ENCODE results near the gene GDE1.

The GDE1 gene

DNA sequence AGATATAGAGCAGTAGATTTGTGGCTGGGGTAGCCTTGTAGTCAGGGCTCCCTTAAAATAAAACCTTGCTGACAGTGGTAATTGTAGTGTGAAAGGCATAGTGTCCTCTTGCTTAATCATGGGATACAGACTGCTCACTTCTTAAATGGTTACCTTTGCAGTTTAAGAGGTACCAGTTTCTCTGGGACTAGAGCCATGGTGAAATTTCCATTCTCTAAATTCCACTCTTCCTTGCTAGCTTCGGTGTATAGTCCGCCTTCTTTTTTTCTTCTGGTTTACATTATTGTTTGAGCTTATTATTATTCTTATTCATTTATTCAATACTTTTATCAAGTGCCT, 3.5 kb upstream of the GDE1 start:
- peak overlapping the region; percentile 71 to 96 for H3K4me3 ChIP-seq (ENCODE audit: low read depth in 1 of 2, low read length in 1 of 2)
- TF ChIP-seq, protein P1, sequence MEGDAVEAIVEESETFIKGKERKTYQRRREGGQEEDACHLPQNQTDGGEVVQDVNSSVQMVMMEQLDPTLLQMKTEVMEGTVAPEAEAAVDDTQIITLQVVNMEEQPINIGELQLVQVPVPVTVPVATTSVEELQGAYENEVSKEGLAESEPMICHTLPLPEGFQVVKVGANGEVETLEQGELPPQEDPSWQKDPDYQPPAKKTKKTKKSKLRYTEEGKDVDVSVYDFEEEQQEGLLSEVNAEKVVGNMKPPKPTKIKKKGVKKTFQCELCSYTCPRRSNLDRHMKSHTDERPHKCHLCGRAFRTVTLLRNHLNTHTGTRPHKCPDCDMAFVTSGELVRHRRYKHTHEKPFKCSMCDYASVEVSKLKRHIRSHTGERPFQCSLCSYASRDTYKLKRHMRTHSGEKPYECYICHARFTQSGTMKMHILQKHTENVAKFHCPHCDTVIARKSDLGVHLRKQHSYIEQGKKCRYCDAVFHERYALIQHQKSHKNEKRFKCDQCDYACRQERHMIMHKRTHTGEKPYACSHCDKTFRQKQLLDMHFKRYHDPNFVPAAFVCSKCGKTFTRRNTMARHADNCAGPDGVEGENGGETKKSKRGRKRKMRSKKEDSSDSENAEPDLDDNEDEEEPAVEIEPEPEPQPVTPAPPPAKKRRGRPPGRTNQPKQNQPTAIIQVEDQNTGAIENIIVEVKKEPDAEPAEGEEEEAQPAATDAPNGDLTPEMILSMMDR (IDR thresholded peaks at IDR 0.05): no peak
- peaks cover 32 to 48% of the 10 kb centered on the region in 2 experiments for H3K4me1 ChIP-seq (ENCODE audit: control insufficient read depth in 1 of 2, insufficient read depth in 1 of 2, low read depth in 1 of 2, low read length in 1 of 2)
- H3K27me3 ChIP-seq: no peaks in the 10 kb centered on the region
- peaks cover 5% of the 10 kb centered on the region for H3K36me3 ChIP-seq
- H3K9me3 ChIP-seq: no peaks in the 10 kb centered on the region
- peak overlapping the region; percentile 62 for H3K27ac ChIP-seq

DNA sequence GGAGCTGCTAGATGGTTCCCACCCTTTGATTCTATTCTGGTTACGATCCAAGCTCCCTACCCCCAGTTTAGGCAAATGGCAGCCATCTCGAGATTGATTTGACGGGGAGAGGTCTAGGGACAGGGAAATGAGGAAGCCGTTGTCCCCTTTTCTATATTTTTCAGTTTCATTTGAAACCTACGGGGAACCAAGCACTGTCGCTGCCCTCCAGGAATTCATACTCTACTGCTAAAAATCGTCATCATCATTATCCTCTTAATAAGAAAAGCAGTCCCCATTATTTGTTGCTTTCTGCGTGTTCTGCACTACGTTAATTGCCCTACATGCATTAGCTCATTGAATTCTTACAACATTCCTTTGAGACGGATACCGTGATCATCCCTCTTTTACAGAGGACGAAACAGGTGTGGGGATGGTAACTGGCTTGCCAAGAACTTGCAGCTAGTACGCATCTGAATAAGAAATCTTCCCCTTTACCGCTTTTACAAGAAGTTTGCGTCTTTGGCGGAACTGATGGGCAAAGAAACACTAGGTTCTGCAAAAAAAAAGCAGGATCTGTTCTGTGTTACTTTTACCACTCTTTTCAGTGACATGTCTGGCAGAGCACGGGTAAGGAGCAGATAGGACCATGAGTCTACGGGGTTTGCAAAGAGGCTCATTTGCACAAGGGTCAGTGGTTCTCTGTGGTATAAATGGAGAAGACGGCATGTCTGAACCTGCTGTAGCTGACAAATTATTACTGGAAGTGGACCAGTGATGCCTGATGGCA, 2.9 kb upstream of the GDE1 start:
- no peaks in the 10 kb centered on the region for H3K27me3 ChIP-seq
- H3K36me3 ChIP-seq: peaks cover 7% of the 10 kb centered on the region
- H3K9me3 ChIP-seq: no peaks in the 10 kb centered on the region
- H3K27ac ChIP-seq: peak overlapping the region; percentile 62
- H3K4me3 ChIP-seq (ENCODE audit: low read depth in 1 of 2, low read length in 1 of 2): peak overlapping the region; percentile 71 to 96
- TF ChIP-seq, protein P1 (IDR thresholded peaks at IDR 0.05): no peak
- H3K4me1 ChIP-seq (ENCODE audit: control insufficient read depth in 1 of 2, insufficient read depth in 1 of 2, low read depth in 1 of 2, low read length in 1 of 2): peaks cover 37 to 54% of the 10 kb centered on the region in 2 experiments

DNA sequence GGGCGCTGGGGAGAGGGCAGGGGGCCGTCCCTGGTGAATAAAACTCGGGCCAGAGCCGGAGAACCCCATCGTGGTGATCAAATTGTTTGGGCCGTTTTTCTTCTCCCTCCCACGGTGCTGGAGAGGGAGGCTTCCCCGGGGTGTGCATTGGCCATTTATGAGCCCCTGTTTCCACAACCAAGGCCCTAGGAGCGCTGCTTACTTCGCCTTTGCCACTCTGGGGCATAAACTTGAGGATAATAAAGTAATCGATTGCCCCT, 2.4 kb upstream of the GDE1 start:
- H3K36me3 ChIP-seq: peaks cover 10% of the 10 kb centered on the region
- peaks cover 43 to 59% of the 10 kb centered on the region in 2 experiments for H3K4me1 ChIP-seq (ENCODE audit: control insufficient read depth in 1 of 2, insufficient read depth in 1 of 2, low read depth in 1 of 2, low read length in 1 of 2)
- TF ChIP-seq, protein P1 (IDR thresholded peaks at IDR 0.05): no peak
- no peaks in the 10 kb centered on the region for H3K9me3 ChIP-seq
- H3K27ac ChIP-seq: peak overlapping the region; percentile 62
- no peaks in the 10 kb centered on the region for H3K27me3 ChIP-seq
- H3K4me3 ChIP-seq (ENCODE audit: low read depth in 1 of 2, low read length in 1 of 2): peak overlapping the region; percentile 71 to 96

DNA sequence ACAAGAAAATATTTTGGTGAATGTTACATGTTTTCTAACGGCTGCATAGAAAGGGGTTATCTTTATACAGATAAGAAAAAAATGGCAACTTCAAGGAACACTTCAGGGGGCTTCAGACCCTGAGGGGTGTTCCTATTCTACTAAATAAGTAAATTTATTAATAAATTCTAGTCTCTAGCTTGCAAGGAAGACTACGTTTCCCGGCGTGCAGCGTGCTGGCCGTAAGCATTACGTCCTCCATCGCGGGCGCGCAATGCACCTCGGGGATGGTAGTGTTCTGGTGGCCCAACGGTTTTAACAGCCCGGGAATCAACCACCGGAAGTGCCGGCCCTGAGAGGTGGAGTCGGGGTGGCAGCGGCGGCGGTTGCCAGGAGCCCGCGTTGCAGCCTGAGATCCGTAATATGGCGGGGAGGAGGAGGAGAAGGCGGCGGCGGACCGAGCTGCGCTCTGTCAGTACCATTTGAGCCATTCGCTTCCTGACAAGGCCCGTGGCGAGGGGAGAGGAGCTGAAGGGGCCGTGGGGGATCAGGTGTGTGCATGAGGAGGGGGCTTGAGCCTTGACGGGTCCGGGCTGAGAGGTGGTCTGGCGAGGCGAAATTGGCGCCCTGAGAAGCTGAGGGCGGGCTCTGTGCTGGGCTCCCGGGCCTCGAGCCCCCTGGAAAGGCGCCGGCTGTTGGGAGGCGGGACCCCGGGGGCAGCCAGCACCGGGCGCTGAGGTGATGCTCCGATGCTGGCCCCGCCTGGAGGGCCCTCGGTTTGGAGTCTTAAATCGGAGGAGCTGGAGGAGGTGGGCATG, 1.9 kb upstream of the GDE1 start, which contains the start of gene CCP110:
Gene CCP110, plus strand, starts transcription at position 384 of the 797 bp plus-strand sequence. CDS start 3,940 bp downstream, outside the sequence.
- H3K9me3 ChIP-seq: no peaks in the 10 kb centered on the region
- H3K27ac ChIP-seq: peak within 1 kb of the TSS; percentile 91
- H3K36me3 ChIP-seq: peaks cover 10% of the 10 kb centered on the region
- no peaks in the 10 kb centered on the region for H3K27me3 ChIP-seq
- peaks cover 48 to 59% of the 10 kb centered on the region in 2 experiments for H3K4me1 ChIP-seq (ENCODE audit: control insufficient read depth in 1 of 2, insufficient read depth in 1 of 2, low read depth in 1 of 2, low read length in 1 of 2)
- H3K4me3 ChIP-seq (ENCODE audit: low read depth in 1 of 2, low read length in 1 of 2): peak within 1 kb of the TSS; percentile 71 to 96
- TF ChIP-seq, protein P1 (IDR thresholded peaks at IDR 0.05): peak; percentile 27

DNA sequence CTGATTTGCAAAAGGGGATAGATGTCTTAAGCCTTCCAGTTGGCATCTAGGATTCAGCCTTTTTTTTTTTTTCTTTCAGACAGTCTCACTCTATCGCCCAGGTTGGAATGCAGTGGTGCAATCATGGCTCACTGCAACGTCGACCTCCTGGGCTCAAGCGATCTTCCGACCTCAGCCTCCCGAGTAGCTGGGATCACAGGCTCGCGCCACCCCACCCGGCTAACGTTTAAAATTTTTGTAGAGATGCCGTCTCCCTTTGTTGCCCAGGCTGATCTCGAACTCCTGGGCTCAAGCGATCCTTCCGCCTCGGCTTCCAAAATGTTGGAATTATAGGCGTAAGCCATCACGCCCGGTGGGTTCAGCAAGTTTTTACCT, 1.3 kb upstream of the GDE1 start:
- H3K27ac ChIP-seq: peak overlapping the region; percentile 62
- H3K36me3 ChIP-seq: peaks cover 6% of the 10 kb centered on the region
- no peaks in the 10 kb centered on the region for H3K27me3 ChIP-seq
- peak overlapping the region; percentile 71 to 96 for H3K4me3 ChIP-seq (ENCODE audit: low read depth in 1 of 2, low read length in 1 of 2)
- no peaks in the 10 kb centered on the region for H3K9me3 ChIP-seq
- peaks cover 53 to 59% of the 10 kb centered on the region in 2 experiments for H3K4me1 ChIP-seq (ENCODE audit: control insufficient read depth in 1 of 2, insufficient read depth in 1 of 2, low read depth in 1 of 2, low read length in 1 of 2)
- TF ChIP-seq, protein P1 (IDR thresholded peaks at IDR 0.05): no peak
